ENCODE results near the gene CD44.
A peak's percentile ranks its signal among the peaks of the same experiment; 100 is the strongest.
"Not testable (repeated sequence)": the region's sequence is repeated elsewhere in the genome, so short reads cannot be mapped to it uniquely, and the experiment has no call there.

CD44 gene

DNA sequence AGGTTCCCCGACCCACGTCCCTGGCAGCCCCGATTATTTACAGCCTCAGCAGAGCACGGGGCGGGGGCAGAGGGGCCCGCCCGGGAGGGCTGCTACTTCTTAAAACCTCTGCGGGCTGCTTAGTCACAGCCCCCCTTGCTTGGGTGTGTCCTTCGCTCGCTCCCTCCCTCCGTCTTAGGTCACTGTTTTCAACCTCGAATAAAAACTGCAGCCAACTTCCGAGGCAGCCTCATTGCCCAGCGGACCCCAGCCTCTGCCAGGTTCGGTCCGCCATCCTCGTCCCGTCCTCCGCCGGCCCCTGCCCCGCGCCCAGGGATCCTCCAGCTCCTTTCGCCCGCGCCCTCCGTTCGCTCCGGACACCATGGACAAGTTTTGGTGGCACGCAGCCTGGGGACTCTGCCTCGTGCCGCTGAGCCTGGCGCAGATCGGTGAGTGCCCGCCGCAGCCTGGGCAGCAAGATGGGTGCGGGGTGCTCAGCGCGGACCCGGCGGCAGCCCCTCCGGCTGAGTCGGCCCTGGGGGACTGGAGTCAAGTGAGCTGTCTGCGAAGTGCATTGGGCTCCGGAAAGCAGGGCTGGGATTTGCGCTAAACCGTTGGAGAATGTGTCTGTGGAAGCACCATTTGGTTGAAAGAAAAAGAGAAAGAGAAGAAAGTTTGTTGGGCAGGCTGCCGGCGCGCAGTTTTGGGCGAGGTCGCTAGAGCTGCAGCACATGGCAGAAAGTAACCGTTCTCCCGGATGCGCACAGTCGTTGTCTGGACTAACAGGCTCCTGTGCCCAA is at the start of gene CD44:
Gene CD44, plus strand, starts transcription at position 229 of the 779 bp plus-strand sequence. Its CDS starts 133 bp downstream, at position 362.
- TF ChIP-seq JUND (IDR thresholded peaks at IDR 0.05; ENCODE audit: low read depth): no peak
- in situ Hi-C loops (cut with HindIII; ENCODE audit: low pct_unique_long_range_greater_than_20kb, low sequenced_read_pairs): no loop called here
- peak; percentile 43 to 63 for DNase-seq (ENCODE audit: low read depth in 1 of 2, low spot score in 1 of 2)

DNA sequence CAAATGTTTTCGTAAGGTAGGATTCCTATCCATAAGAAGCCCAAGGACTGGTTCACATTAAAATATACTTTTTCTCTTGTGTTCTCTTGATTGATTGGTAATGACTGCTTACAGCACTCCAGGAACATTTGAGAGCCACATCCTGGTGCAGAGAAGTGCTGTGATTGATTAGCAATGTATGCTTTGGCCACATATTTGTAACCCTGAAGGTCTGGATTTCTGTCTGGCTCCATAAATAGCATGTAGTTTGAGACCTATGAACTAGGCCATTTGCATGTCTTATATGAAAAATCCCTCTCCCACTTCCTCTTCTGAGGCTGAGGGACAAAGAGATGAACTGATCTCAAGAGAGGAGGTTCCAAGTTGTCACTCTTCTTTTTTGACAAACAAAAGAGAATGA is 49.3 kb upstream of the CD44 start:
- in situ Hi-C loops (cut with HindIII; ENCODE audit: low pct_unique_long_range_greater_than_20kb, low sequenced_read_pairs): no loop called here
- TF ChIP-seq JUND (IDR thresholded peaks at IDR 0.05; ENCODE audit: low read depth): no peak
- no peak for DNase-seq (ENCODE audit: low read depth in 1 of 2, low spot score in 1 of 2)

DNA sequence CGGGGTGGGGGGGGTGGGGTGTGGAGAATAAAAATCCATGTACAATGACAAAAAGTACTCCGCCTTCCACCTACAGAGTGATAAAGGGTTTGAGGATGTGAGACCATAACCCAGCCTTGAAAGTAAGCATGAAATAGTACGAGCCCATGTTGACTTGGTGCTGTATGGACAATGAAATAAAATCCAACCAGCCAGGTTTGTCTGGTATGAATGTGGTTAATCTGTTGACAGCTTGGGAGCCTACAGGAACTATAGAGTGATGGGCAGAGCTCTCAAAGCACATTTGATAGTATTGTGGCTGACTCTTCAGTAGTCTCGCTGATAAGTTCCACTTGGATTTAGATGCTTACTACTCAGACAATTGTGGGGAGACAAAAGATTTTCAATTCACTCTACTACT is 48.8 kb upstream of the CD44 start:
- no peak for TF ChIP-seq JUND (IDR thresholded peaks at IDR 0.05; ENCODE audit: low read depth)
- in situ Hi-C loops (cut with HindIII; ENCODE audit: low pct_unique_long_range_greater_than_20kb, low sequenced_read_pairs): no loop called here
- DNase-seq (ENCODE audit: low read depth in 1 of 2, low spot score in 1 of 2): peak in 1 of 2 experiments; percentile 39

DNA sequence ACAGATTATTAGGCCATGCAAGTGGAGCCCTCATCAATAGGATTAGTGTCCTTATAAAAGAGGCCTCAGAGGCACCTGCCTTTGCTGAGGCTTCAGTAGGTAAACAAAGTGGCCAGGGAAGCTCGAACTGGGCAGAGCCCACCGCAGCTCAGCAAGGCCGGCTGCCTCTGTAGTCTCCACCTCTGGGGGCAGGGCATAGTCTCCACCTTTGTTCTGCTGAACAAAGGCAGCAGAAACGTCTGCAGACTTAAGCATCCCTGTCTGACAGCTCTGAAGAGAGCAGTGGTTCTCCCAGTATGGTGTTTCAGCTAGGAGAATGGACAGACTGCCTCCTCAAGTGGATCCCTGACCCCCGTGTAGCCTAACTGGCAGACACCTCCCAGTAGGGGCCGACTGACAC is 48.0 kb upstream of the CD44 start:
- in situ Hi-C loops (cut with HindIII; ENCODE audit: low pct_unique_long_range_greater_than_20kb, low sequenced_read_pairs); DNase-seq (ENCODE audit: low read depth in 1 of 2, low spot score in 1 of 2): not testable (repeated sequence)

DNA sequence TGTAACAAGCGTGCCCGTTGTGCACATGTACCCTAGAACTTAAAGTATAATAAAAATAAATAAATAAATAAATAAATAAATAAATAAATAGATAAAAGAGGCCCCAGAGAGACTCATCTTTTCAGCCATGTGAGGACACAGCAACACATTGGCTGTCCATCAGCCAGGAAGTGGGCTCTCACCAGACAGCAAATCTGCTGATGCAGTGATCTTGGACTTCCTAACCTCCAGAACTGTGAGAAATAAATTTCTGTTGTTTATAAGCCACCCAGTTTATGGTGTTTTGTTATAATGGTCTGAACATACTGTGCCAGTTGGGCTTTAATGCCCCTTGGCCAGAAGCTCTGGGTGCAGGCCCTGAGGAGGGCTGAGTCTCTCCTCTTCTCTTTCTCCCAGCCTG is 42.2 kb upstream of the CD44 start:
- no peak for DNase-seq (ENCODE audit: low read depth in 1 of 2, low spot score in 1 of 2)
- TF ChIP-seq JUND (IDR thresholded peaks at IDR 0.05; ENCODE audit: low read depth): no peak
- in situ Hi-C loops (cut with HindIII; ENCODE audit: low pct_unique_long_range_greater_than_20kb, low sequenced_read_pairs): no loop called here

DNA sequence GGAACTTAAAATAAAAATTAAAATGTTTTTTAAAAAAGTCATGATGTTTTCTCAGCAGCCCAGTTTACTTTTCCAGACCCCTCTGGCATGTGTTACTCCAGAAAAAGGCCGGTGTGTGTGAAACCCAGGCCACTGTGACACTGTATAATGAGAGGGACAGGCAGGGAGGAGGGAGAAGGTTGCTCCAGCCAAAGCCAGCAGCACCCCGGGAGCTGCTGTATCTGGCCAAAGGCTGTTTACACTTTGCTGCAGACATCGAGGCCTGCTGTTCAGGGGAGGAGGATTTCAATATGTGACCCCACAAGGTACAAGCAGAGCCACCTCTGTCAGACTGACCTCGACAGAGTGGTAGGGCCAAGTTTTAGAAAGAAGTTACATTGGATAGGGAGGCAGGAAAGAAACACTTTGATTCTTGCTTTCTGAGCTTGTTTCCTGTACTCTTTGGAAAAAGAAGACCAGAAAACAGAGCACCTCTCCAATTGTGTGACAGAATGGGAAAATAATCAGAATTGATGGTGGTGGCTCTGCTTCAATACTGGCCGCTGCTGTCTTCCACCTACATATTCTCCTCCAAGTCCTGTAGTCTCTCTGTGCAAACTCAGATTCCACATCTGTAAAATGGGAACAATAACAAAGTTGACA is 41.0 kb upstream of the CD44 start:
- in situ Hi-C loops (cut with HindIII; ENCODE audit: low pct_unique_long_range_greater_than_20kb, low sequenced_read_pairs): no loop called here
- DNase-seq (ENCODE audit: low read depth in 1 of 2, low spot score in 1 of 2): peak in 1 of 2 experiments; percentile 22
- TF ChIP-seq JUND (IDR thresholded peaks at IDR 0.05; ENCODE audit: low read depth): no peak

DNA sequence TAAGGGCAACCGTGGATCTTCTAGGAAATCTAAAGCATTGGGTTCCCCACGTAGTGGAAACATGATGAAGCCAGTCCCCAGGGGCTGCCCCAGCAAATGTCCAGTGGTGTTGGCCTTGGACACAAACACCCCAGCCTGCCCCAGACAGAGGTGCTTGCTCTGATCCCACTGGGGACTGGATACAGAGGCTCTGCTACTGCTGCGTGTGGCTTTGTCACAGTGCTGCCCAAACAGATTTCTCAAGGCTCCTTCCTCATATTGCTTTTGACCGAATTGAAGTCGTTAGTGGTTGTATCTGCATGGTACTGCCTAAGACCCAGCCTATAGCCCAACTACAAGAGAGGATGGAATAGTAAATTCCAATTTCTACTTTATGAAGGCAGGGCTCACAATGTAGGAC is 40.1 kb upstream of the CD44 start:
- no peak for TF ChIP-seq JUND (IDR thresholded peaks at IDR 0.05; ENCODE audit: low read depth)
- in situ Hi-C loops (cut with HindIII; ENCODE audit: low pct_unique_long_range_greater_than_20kb, low sequenced_read_pairs): no loop called here
- DNase-seq (ENCODE audit: low read depth in 1 of 2, low spot score in 1 of 2): no peak

DNA sequence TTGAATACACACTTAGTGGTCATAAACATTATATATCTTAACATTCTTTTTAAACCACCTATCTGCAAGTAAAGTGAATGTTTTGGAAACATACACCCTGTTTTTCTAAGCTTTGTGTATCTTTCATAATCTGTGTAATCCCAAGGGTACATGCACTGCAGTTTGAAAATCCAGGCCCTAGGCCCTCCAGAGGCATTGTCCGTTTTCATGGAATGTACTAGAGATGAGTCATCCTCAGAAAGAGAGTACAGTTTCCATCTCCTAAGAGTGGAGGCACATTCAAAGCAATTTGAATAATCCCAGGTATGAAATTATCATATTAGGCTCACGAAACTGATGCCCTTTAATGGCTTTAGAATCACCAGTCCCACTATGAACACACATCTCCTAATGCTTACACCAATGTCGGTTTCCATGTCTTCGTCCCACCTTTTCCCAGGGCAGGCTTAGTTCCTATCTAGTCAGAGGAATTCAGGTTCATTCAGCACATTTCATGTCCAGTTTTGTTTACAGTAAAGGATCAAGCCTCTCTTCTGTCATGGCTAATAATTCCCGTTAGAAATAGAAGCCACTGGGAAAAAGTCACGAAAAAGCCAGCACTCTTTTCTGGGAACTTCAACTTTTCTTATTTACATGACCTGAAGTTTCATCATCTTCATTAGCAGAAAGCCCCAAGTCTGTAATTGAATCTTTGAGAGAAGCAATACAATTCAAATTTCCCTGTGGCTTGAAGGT is 39.5 kb upstream of the CD44 start:
- DNase-seq (ENCODE audit: low read depth in 1 of 2, low spot score in 1 of 2): no peak
- in situ Hi-C loops (cut with HindIII; ENCODE audit: low pct_unique_long_range_greater_than_20kb, low sequenced_read_pairs): no loop called here
- no peak for TF ChIP-seq JUND (IDR thresholded peaks at IDR 0.05; ENCODE audit: low read depth)

DNA sequence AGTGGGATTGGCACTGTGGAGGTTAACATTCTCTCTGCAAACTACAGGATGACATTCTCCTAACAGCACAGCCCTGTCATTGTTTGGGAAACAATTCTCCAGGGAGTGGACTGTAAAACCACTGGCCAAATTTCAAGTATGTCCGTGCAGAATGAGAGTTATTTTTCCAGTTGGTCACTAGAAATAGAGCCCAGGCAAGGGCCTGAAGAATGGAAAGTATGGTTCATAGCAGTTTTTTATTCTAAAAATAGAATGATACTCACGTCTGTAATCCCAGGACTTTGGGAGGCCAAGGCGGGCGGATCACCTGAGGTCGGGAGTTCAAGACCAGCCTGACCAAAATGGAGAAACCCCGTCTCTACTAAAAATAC is 39.0 kb upstream of the CD44 start:
- no peak for DNase-seq (ENCODE audit: low read depth in 1 of 2, low spot score in 1 of 2)
- in situ Hi-C loops (cut with HindIII; ENCODE audit: low pct_unique_long_range_greater_than_20kb, low sequenced_read_pairs): no loop called here
- TF ChIP-seq JUND (IDR thresholded peaks at IDR 0.05; ENCODE audit: low read depth): no peak

DNA sequence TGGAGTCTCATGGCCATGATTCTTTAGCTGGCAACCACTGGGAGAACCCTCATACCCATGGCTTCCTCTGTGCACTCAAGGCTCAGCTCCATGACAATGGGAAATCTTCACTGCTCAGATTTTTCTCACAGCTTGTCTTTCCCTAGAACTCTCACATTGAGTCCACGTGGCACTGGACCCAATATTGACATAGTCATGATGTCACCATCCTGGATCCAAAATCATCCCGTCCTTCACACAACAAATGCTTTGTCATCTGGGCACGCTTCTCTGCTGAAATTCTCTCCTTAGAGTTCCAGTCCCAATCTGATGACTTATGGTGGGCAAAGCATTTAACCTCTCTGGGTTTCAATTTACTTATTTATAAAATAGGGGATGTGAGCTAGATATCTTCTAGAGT is 37.7 kb upstream of the CD44 start:
- in situ Hi-C loops (cut with HindIII; ENCODE audit: low pct_unique_long_range_greater_than_20kb, low sequenced_read_pairs): no loop called here
- DNase-seq (ENCODE audit: low read depth in 1 of 2, low spot score in 1 of 2): peak in 1 of 2 experiments; percentile 63

DNA sequence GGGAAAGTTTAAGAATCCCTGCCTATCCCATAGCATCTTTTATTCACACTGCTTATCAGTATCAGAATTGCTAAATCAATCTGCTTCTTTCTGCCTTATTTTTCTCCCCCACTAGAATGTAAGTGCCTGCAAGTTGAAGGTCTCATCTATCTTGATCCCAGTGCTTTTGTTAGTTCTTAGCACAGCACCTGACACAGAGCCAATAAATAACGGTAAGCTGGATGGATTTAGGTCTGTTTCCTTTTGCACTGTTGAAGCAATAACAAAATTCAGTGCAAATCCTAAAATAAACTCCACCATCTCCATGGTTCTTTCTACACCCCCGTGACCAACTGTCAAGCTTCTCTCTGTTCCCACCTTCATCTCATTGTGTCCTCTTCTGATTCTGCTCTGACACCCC is 36.7 kb upstream of the CD44 start:
- no peak for TF ChIP-seq JUND (IDR thresholded peaks at IDR 0.05; ENCODE audit: low read depth)
- in situ Hi-C loops (cut with HindIII; ENCODE audit: low pct_unique_long_range_greater_than_20kb, low sequenced_read_pairs): no loop called here
- DNase-seq (ENCODE audit: low read depth in 1 of 2, low spot score in 1 of 2): no peak

More for the DNA sequence above, 37.7 kb upstream of the CD44 start:
- no peak for TF ChIP-seq JUND (IDR thresholded peaks at IDR 0.05; ENCODE audit: low read depth)

DNA sequence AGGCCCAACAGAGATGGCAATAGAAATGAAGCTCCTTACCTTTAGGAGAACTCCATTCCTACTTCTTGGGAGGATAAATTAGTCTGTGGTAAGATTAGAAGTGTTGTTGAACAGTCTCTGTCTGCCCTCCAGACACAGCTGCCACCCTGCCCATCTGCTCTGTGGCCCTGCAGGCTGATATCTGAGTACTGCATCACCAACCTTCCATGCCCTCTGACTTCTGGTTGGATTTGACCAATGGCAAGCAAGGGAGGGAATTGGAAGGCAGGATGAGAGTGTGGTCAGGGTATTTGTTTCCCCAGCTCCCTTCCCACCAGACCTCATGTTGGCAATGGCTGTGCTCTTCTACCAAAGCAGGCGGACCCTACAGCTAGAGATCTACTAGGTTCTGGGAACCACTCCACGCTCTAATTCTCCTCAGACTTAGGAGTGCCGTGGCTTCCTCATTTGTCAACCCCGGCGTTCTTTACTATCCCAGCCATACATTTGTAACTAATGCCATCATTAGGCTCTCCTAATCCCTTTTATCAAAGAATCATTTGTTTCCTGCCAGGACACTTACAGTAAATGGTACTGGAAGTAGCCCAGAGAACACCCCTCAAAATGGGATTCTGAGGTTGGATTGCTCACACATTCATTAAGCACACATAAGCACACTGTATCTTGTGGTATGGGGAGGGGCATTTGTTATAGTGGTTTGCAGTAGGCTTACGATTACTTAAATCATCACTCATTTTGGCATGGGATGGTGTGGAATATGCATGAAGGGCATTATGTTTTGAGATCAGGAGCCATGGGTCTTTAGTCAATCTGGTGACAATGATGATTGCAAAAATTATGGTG is 35.4 kb upstream of the CD44 start:
- in situ Hi-C loops (cut with HindIII; ENCODE audit: low pct_unique_long_range_greater_than_20kb, low sequenced_read_pairs): no loop called here
- no peak for DNase-seq (ENCODE audit: low read depth in 1 of 2, low spot score in 1 of 2)
- no peak for TF ChIP-seq JUND (IDR thresholded peaks at IDR 0.05; ENCODE audit: low read depth)
